H1 (cell line): ENCODE data around the gene TMEM179B.
A peak's percentile ranks its signal among the peaks of the same experiment; 100 is the strongest.

Source experiments
- BACH1 ChIP-seq: IDR thresholded peaks from 2 replicates; pipeline ENCODE4 v1.6.1; 2012; ENCODE audit warnings: low read length, improper control_type of control experiment
- EP300 ChIP-seq, 2 experiments: IDR thresholded peaks; 1 replicate in 1 of 2; 2 replicates in 1 of 2; pipeline ENCODE4 v1.6.1; 2011 to 2012; ENCODE audit warnings: low read depth in 2 of 2, low read length in 2 of 2, mild to moderate bottlenecking in 2 of 2, borderline replicate concordance in 1 of 2, inconsistent platforms in 1 of 2, moderate library complexity in 1 of 2
- POLR2A ChIP-seq, 2 experiments: IDR thresholded peaks; 1 replicate in 1 of 2; 2 replicates in 1 of 2; pipeline ENCODE4 v1.6.1; 2011; ENCODE audit warnings: low read depth in 2 of 2, low read length in 2 of 2, mild to moderate bottlenecking in 2 of 2; ENCODE audit errors: control extremely low read depth in 1 of 2
- POU5F1 ChIP-seq: IDR thresholded peaks from 2 replicates; pipeline ENCODE4 v1.6.1; 2011; ENCODE audit warnings: low read depth, mild to moderate bottlenecking, low read length, moderate library complexity
- TEAD4 ChIP-seq: IDR thresholded peaks from 2 replicates; pipeline ENCODE4 v1.6.1; 2012; ENCODE audit warnings: low read depth, low read length, inconsistent platforms, mixed read lengths

DNA sequence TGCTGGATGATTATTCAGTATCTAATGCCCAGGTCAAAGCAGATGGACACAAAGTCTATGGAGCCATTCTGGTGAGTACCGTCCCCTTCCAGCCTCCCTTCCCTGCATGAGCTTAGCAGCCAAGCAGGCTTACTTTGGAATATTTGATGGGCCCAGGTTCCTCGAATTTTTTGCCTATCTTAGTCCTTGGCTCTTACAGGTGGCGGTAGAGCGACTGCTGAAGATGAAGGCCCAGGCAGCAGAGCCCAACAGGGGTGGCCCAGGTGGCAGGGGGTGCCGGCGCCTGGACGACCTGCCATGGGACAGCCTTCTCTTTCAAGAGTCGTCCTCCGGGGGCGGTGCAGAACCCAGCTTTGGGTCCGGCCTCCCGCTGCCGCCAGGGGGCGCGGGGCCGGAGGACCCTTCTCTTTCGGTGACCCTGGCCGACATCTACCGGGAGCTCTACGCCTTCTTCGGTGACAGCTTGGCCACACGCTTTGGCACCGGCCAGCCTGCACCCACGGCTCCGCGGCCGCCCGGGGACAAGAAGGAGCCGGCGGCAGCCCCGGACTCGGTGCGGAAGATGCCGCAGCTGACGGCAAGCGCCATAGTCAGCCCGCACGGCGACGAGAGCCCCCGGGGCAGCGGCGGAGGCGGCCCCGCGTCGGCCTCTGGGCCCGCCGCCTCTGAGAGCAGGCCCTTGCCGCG lies 741 bp upstream of the TMEM179B start:
- 0 out of 3 replicates have a peak, but pooled peaks of 1 of the 2 experiments have one; percentile 6 for TF ChIP-seq EP300 (IDR thresholded peaks at IDR 0.05; ENCODE audit: borderline replicate concordance in 1 of 2, low read depth in 2 of 2, low read length in 2 of 2)
- TF ChIP-seq POLR2A (IDR thresholded peaks at IDR 0.05; ENCODE audit: control extremely low read depth in 1 of 2, low read depth in 2 of 2, low read length in 2 of 2): no peak
- TF ChIP-seq POU5F1: no peak
- no peak for TF ChIP-seq TEAD4
- TF ChIP-seq BACH1: no peak
